Stimulated activated CD4-positive, alpha-beta T cell treated with anti-CD3 and anti-CD28 coated beads, Interleukin-4, amount 100 ng/mL, for 1 hour (primary cell): ENCODE results near the gene ZNF597.
"Not testable (repeated sequence)": the region's sequence is repeated elsewhere in the genome, so short reads cannot be mapped to it uniquely, and the experiment has no call there.

Experiments used
- DNase-seq: peaks from one replicate; pipeline ENCODE4 v3.0.0-alpha.2; 2020

The ZNF597 gene

DNA sequence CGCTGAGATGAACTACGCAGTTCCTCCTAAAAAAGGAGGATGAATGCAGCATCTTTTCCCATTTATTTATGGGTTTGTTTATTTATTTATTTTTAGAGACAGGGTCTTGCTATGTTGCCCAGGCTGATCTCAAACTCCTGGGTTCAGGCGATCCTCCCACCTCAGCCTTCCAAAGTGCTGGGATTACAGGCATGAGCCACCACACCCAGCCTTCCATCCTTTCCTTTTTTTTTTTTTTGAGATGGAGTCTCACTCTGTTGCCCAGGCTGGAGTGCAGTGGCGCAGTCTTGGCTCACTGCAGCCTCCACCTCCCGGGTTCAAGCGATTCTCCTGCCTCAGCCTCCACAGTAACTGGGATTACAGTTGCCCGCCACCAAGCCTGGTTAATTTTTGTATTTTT lies 31.6 kb upstream of the ZNF597 start:
- DNase-seq, result not testable (repeated sequence)

- DNase-seq, result no peak
Observed at GRCh38 chr16:3474136-3474779, 31.0 kb upstream of the ZNF597 start.

DNA sequence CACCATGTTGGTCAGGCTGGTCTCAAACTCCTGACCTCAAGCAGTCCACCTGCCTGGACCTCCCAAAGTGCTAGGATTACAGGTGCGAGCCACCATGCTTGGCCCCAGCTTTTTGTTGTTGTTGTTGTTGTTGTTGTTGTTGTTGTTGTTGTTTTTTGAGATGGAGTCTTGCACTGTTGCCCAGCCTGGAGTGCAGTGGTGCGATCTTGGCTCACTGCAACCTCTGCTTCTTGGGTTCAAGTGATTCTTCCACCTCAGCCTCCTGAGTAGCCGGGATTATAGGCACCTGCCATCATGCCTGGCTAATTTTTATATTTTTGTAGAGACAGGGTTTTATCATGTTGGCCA lies 30.3 kb upstream of the ZNF597 start:
- not testable (repeated sequence) for DNase-seq

DNA sequence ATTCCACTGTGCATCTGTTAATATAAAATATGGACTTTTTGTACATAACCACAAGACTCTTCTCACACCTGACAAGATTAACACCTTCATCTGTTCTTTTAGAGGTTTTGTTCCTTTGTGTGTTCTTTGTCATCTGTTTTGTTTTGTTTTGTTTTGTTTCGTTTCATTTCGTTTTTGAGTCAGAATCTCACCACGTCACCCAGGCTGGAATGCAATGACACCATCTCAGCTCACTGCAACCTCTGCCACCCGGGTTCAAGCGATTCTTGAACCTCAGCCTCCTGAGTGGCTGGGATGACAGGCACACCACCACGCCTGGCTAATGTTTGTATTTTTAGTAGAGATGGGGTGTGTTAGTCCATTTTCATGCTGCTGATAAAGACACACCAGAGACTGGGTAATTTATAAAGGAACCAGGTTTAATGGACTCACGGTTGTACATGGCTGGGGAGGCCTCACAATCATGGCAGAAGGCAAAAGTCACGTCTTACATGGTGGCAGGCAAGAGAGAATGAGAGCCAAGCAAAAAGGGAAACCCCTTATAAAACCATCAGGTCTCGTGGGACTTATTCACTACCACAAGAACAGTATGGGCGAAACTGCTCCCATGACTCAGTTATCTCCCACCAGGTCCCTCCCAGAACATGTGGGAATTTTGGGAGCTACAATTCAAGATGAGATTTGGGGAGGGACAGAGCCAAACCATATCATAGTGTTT lies 29.7 kb upstream of the ZNF597 start:
- no peak for DNase-seq

DNA sequence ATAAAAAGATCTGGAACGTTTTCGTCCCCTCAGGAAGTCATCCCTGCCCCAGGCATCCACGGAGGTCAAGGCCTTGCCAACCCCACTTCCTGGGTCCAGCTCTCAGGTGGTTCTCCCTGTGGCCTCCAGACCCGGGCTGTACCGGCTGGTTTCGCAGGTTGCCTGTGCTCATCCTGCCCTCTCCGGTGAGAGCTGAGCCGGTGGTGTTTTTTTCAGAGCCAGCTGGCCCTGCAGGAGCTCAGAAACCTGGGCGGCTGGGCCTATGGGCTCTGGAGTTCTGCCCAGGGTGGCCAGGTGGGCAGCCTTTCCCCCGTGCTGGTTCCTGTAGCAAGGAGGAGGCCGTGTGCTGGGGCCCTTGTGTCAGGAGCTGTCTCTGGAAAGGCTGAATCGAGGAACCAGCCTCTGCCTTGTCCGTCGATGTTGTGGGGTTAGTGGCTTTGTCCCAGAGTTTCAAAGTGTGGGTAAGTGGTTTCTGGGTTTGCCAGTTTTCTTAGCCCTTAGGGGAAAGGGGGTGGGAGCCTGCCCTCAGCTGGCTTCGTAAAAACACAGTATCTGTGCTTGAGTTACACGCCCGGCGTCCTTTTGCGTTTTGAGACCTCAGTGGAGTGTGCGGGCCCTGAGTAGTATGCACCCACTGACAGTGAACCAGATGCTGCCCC lies 28.3 kb upstream of the ZNF597 start:
- DNase-seq, result no peak

GRCh38 chr16:3470723-3471122 lies 27.4 kb upstream of the ZNF597 start:
- no peak for DNase-seq

DNA sequence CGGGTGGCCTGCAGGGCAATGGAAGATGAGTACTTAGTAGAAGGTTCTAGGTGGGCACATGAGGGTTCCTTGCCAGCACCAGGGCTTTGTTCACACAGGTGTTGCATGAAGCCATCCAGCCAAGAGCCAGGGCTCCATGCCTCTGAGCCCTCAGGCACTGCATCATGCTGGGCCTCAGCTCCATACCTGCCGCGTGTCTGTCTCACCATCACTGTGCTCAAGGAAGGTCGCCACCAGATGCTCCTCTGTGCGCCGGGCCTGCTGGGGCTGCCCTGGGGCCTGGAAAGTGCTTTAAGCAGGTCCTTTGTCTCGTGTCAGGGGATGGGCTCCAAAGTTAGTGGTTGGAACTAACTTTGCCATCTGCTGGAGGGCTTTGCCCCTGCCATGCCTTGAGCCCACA lies 26.4 kb upstream of the ZNF597 start:
- no peak for DNase-seq

GRCh38 chr16:3468501-3468900 lies 25.2 kb upstream of the ZNF597 start:
- DNase-seq, result no peak

DNA sequence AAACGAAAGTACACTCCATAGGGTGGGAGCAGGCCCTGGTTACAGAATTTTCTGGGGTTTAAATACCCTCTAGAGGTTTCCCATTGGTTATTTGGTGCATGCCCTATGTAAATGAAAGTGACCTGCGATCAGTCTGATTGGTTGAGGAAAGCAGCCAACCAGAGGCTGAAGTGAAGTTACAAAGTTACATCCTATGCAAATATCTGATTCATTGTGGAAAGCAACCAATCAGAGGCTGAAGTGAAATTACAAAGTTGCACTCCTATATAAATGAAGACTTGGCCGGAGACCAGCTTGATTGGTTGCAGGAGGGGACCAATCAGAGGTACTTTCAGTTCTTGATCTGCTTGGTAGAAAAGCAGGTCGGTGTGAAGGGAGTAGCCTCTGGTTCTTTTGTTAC lies 24.6 kb upstream of the ZNF597 start:
- DNase-seq, result no peak

- DNase-seq, result no peak
Observed at GRCh38 chr16:3467182-3467581, 23.9 kb upstream of the ZNF597 start.

DNA sequence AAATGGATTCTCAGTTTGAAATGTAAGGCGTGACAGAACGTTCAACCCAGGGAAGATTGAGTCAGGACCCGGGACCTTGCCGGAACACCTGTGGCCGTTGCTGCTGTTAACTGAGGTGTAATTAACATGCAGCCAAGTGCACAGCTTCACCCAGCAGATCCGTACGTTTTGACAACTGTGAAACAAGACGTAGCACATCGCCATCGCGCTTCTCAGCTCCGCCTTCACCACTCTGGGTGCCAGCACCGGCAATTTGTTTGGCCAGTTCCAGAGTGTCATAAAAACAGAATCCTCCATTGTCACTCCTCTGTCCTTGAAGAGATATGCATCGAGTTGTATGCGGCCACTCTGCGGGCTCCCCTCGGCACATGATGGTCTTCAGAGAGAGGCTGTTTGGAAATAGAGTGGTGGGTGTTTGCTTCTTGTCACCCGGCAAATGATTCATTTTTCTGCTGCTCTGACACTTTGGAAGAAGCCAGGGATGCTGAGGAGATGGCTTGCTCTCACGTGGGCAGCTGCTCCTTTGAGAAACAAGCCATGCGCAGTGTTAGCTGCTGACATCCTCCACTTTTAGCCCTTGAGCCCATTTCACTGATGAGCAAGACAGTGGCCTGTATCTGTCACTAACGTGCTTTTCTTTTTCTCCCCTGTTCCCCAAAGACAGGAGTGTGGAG lies 22.7 kb upstream of the ZNF597 start:
- no peak for DNase-seq

DNA sequence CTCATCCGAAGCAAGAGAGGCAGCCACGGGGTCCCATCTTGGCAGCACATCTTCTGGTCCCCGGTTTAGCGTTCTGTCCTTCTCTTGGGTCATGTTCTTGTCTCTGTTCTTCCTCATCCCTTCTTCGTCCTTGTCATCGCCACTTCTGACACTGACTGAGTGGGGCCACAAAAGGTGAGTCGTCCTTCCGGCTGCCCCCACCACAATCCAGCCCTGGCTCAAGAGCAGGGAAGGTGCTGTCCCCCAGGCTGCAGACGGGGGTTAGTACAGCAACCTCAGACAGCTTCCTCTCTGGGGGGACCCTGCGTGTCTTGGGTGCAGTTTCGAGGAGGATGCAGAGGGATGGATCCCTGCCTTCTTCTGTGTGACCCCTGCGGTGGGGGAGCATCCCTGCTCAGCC lies 22.0 kb upstream of the ZNF597 start:
- no peak for DNase-seq

DNA sequence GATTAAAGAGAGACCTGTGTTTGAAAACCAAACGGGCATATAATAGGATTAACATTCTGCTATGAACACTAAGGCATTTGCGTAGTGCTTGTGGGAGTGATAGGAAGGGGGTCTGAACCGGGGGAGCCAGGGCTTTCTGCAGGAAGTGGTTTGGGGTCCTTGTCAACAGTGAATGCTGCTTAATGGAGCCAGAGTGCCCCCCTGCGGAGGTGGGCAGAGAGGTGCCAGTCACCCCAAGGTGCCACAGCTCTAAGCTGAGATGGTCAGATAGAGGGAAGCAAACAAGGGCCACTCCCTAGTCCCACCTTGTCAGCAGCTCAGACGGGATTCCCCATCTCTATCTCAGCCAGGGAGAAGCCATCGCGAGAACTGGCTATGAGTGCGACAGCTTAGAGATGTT lies 17.8 kb upstream of the ZNF597 start:
- DNase-seq, result peak; percentile 36

GRCh38 chr16:3460585-3460984 lies 17.3 kb upstream of the ZNF597 start:
- DNase-seq, result no peak

DNA sequence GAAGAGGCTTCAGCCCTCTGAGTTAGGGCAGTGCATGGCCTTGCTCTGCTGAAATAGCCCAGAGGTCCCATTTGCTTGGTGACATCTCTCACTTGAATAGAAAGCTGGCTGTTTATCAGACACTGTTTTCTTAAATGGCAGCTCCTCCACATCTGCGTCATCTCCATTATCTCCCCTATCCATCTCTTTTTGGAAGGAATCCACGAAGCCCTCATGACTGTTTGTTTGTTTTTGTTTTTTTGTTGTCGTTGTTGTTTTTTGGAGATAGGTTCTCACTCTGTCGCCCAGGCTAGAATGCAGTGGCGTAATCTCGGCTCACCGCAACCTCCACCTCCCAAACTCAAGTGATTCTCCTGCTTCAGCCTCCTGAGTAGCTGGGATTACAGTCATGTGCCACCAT lies 16.8 kb upstream of the ZNF597 start:
- no peak for DNase-seq

DNA sequence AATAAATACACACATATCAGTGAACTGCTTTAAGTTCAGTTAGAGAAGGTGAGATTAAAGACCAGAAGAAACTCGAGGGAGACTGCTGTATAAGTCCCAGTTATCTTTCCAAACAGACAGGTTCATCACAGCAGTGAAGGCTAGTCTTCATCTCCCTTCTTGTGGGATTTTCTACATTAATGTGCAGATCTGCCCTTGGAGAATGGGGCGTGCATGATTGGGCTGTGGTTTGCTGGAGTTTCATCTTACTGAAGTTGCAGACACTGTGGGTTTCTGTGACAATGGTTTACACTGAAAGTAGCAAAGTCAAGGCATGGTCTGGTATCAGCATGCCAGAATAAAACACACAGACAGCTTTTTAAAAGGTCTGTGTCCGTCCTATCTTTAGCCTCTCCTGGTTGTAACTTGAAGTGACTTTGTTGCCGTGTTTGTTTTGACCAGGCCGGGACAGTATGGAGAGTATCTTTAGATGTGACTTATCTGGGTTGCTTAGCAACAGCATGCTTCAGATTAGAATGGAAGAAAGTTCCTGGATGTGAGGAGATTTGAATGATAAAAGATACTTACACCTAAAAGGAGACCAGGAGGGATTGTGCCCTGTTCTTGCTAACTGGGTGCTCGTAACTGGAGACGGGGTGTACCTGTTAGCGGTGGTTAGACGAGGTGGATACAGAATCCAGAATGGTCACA lies 16.2 kb upstream of the ZNF597 start:
- no peak for DNase-seq

GRCh38 chr16:3458852-3459361 lies 15.6 kb upstream of the ZNF597 start:
- DNase-seq, result no peak

GRCh38 chr16:3458278-3458851 lies 15.1 kb upstream of the ZNF597 start:
- DNase-seq, result peak; percentile 14

DNA sequence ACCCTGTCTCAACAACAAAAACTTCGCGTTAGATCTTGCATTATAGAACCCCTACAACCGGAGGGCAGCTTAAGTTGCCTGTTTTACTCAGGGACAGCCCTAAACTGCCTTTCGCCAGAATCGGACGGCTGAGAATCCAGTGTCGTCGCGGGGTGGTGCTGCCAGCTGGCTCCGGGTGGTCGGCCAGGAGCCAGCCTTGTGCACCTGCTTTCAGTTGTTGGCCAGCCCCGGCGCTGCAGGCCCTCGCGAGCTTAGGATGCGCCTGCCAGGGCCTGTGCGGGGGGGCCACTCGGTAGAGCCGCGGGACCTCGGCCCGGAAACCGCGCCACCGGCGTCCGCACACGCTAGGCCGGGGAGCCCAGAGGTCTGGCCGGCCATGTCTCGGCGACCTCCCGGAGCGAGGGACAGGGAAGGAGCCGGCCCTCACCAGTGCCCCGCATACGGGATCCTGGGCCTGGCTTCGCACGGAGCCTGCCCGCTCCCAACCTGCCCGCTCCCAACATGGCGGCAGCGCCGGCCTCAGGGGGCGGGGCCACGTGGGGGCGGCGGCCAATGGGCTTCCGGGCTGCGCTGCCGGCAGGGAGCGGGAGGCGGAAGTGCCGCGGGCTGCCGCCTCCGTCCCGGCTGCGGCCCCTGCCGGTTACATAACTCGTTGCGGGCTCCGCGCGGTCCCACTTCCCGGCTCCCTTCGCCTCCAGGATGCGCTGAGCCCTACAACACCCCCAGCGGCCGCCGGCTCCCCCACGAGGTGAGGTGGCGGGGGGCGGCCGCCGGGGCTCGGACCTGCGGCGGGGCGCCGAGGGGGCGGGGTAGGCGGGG lies 14.3 kb upstream of the ZNF597 start:
- DNase-seq, result peak; percentile 92

- DNase-seq, result no peak
Observed at GRCh38 chr16:3454631-3455147, 11.4 kb upstream of the ZNF597 start.

GRCh38 chr16:3454093-3454492 lies 10.8 kb upstream of the ZNF597 start:
- DNase-seq, result no peak

DNA sequence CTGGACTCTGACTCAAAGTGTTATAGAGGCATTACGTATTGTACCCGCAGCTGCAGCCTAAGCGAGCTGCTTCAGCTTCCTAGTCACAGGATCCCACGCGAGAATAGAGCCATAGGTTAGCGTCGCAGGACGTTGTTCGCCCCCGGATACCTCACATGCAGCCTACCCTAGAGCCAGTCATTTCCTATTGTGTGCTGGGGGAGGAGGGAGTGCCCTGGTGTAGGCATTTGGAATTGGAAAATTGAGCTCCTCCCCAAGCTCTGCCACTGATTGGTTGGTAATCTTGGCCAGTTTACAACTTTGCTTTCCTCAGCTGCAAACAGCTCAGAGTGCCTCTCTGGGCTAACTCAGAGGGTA lies 706 bp upstream of the ZNF597 start:
- peak; percentile 22 for DNase-seq
